GM20000 (cell line): Measurements from ENCODE around the gene POU3F3.

Experiments
- DNase-seq: peaks from one replicate; pipeline ENCODE4 v3.0.0; 2012; ENCODE audit warnings: low spot score
- CTCF ChIP-seq: IDR thresholded peaks from 2 replicates; pipeline ENCODE4 v1.5.1; 2012; ENCODE audit warnings: mild to moderate bottlenecking, control low read depth; ENCODE audit errors: extremely low read depth, missing control alignments

The POU3F3 gene

GRCh38 chr2:104863146-104863467 lies 9.2 kb downstream of the POU3F3 start:
- no peak for DNase-seq
- TF ChIP-seq CTCF = no peak

- TF ChIP-seq CTCF = no peak
- peak; percentile 25 for DNase-seq
These were observed 9.8 kb downstream of the POU3F3 start for GRCh38 chr2:104863468-104864279.

GRCh38 chr2:104864280-104865095 lies 10.6 kb downstream of the POU3F3 start:
- peak; percentile 19 for DNase-seq
- no peak for TF ChIP-seq CTCF

GRCh38 chr2:104865096-104865470 lies 11.2 kb downstream of the POU3F3 start:
- DNase-seq = no peak
- TF ChIP-seq CTCF = no peak

- peak; percentile 9 for DNase-seq
- TF ChIP-seq CTCF = no peak
These were observed 12.4 kb downstream of the POU3F3 start for GRCh38 chr2:104866122-104866864.

- TF ChIP-seq CTCF = no peak
- DNase-seq = peak; percentile 16
These were observed 13.2 kb downstream of the POU3F3 start for GRCh38 chr2:104866883-104867812.
